ENCODE measurements around the gene PKP4.
"Not testable (repeated sequence)": the region's sequence is repeated elsewhere in the genome, so short reads cannot be mapped to it uniquely, and the experiment has no call there.

Gene PKP4

GRCh38 chr2:158473719-158474392 lies 17.1 kb downstream of the PKP4 start:
- no peak for DNase-seq (ENCODE audit: low spot score)
- no peak overlapping the region for H3K27ac ChIP-seq
- TF ChIP-seq CTCF (IDR thresholded peaks at IDR 0.05): no peak
- no peak overlapping the region for H3K4me3 ChIP-seq

DNA sequence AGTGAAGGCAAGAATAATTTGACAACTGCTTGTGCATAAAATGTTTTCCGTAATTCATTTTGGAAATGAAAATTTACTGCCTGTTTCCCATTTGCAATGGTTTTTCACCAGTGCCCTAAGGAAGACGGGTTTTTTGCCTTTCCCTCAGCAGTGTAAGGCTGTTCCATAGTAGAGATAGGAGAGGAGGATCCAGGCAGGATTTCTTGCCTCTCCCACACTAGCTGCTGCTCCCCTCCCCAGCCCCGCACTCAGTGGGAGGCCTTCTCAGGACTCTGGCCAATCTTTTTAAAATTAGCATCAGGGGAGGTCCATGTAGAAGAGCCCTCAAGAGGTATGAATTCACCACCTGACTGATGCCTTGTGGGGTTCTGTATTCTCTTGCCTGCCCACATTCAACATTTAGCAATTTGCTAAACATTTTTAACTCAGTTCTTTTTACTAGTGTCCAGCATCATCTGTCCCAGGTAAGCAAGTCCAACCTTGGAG lies 17.8 kb downstream of the PKP4 start:
- not testable (repeated sequence) for H3K27ac ChIP-seq; H3K4me3 ChIP-seq; DNase-seq (ENCODE audit: low spot score)

GRCh38 chr2:158477202-158477601 lies 20.4 kb downstream of the PKP4 start:
- Histone ChIP-seq H3K27ac (no peak overlapping the region), H3K4me3 (no peak overlapping the region)
- no peak for TF ChIP-seq CTCF (IDR thresholded peaks at IDR 0.05)
- no peak for DNase-seq (ENCODE audit: low spot score)

DNA sequence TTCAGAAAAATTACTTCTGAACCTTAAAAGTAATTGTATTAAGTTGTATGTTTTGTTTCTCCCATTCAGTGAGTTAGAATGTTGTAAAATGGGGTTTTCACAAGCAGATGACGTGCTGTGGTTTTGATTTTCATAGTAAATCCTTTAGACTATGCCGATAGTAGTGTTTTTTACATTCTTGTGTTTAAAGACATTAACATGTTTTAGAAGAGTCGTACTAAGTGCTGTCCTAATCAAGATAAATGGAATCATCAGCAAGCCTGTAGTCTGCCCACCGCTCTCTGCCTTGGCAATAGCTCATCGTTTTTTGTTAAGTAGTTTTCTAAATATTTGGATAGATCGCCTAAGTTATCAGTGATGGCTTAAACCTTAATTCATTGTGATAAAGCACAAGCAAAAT lies 21.5 kb downstream of the PKP4 start:
- TF ChIP-seq CTCF (IDR thresholded peaks at IDR 0.05): no peak
- no peak overlapping the region for H3K4me3 ChIP-seq
- H3K27ac ChIP-seq: no peak overlapping the region
- DNase-seq (ENCODE audit: low spot score): no peak

- TF ChIP-seq CTCF (IDR thresholded peaks at IDR 0.05): no peak
- Histone ChIP-seq H3K4me3 (no peak overlapping the region), H3K27ac (no peak overlapping the region)
- DNase-seq (ENCODE audit: low spot score): no peak
Measured at GRCh38 chr2:158478816-158479215, 22.1 kb downstream of the PKP4 start.

- no peak overlapping the region for H3K4me3 ChIP-seq
- DNase-seq (ENCODE audit: low spot score): no peak
- TF ChIP-seq CTCF (IDR thresholded peaks at IDR 0.05): no peak
- H3K27ac ChIP-seq: no peak overlapping the region
Measured at GRCh38 chr2:158481116-158481515, 24.4 kb downstream of the PKP4 start.

DNA sequence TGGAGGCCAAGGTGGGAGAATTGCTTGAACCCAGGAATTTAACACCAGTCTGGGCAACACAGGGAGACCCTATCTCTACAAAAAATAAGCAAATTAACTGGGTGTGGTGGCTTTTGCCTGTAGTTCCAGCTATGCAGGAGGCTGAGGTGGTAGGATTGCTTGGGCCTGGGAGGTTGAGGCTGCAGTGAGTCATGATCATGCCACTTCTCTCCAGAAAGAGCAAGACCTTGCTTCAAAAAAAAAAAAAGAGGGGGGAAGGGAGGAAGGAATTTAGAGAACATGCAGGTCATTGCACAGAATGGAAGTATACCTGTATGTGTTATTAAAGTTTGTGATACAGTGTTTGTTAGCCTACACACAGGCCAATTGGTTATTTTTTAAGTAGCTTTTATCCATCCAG lies 25.8 kb downstream of the PKP4 start:
- H3K4me3 ChIP-seq: no peak overlapping the region
- H3K27ac ChIP-seq: no peak overlapping the region
- DNase-seq (ENCODE audit: low spot score): no peak
- no peak for TF ChIP-seq CTCF (IDR thresholded peaks at IDR 0.05)

Data from coronary artery (tissue), 2 donors.